Activated T-helper 9 cell treated with anti-CD3 and anti-CD28 coated beads, Interleukin-2, amount 50 U/mL, for 16 hours (primary cell): Measurements from ENCODE around the gene P2RX7.
"Not testable (repeated sequence)": the region's sequence is repeated elsewhere in the genome, so short reads cannot be mapped to it uniquely, and the experiment has no call there.

Experiments used
- DNase-seq: peaks from one replicate; pipeline ENCODE4 v3.0.0-alpha.2; 2020; ENCODE audit warnings: low read depth

P2RX7 gene

GRCh38 chr12:121170611-121171260, 38.1 kb downstream of the P2RX7 start:
- no peak for DNase-seq

GRCh38 chr12:121172145-121172544, 39.5 kb downstream of the P2RX7 start:
- no peak for DNase-seq

GRCh38 chr12:121175383-121176119, 42.9 kb downstream of the P2RX7 start:
- no peak for DNase-seq

- no peak for DNase-seq
Measured at GRCh38 chr12:121176826-121177529, 44.3 kb downstream of the P2RX7 start.

GRCh38 chr12:121181181-121181580, 48.5 kb downstream of the P2RX7 start:
- no peak for DNase-seq

- no peak for DNase-seq
Measured at GRCh38 chr12:121182222-121182893, 49.7 kb downstream of the P2RX7 start.

- no peak for DNase-seq
Measured at GRCh38 chr12:121184425-121184824, 51.7 kb downstream of the P2RX7 start.

GRCh38 chr12:121184984-121185889, 52.6 kb downstream of the P2RX7 start:
- no peak for DNase-seq

- no peak for DNase-seq
Measured at GRCh38 chr12:121186826-121187225, 54.1 kb downstream of the P2RX7 start.

- no peak for DNase-seq
Measured at GRCh38 chr12:121187501-121187900, 54.8 kb downstream of the P2RX7 start.

- no peak for DNase-seq
Measured at GRCh38 chr12:121188227-121188626, 55.6 kb downstream of the P2RX7 start.

- DNase-seq, result no peak
Measured at GRCh38 chr12:121189131-121189530, 56.5 kb downstream of the P2RX7 start.

GRCh38 chr12:121189619-121190155, 57.0 kb downstream of the P2RX7 start:
- no peak for DNase-seq

GRCh38 chr12:121190523-121191031, 57.9 kb downstream of the P2RX7 start:
- no peak for DNase-seq

- DNase-seq, result no peak
Measured at GRCh38 chr12:121191151-121191550, 58.5 kb downstream of the P2RX7 start.

- no peak for DNase-seq
Measured at GRCh38 chr12:121196902-121197301, 64.2 kb downstream of the P2RX7 start.

GRCh38 chr12:121198949-121199348, 66.3 kb downstream of the P2RX7 start:
- DNase-seq, result no peak

- DNase-seq, result not testable (repeated sequence)
Measured at GRCh38 chr12:121201140-121201539, 68.5 kb downstream of the P2RX7 start.

GRCh38 chr12:121202407-121203355, 70.0 kb downstream of the P2RX7 start:
- DNase-seq, result no peak

- DNase-seq, result no peak
Measured at GRCh38 chr12:121203482-121203881, 70.8 kb downstream of the P2RX7 start.
